PC-3 (cell line): ENCODE data around the gene COL27A1. TPM values are rescaled to one million over a fixed set of nuclear protein-coding genes. Genes with fewer than 3 reads are reported as not detected.

ENCODE experiments used
- ATAC-seq: fragments of 200-7000 bp; cut with Tn5 transposase; 2 replicates; pipeline ENCODE4 v1.9.1; 2020; ENCODE audit warnings: mild to moderate bottlenecking, moderate library complexity
- BruUV-seq: library from RNA; stranded (reverse); fragments of 400-500 nt; replicated peaks from 2 replicates; lab custom pipeline; 2021; lab: Mats Ljungman, UMichigan
- CTCF ChIA-PET: fragments of 300-600 bp; sonication (Branson Sonifier 250); formaldehyde crosslinking; loops from one replicate; lab custom pipeline; 2022; ENCODE audit warnings: antibody characterized with exemption; lab: Charles Lee
- POLR2A ChIA-PET: fragments of 300-600 bp; sonication (Branson Sonifier 250); formaldehyde crosslinking; loops from one replicate; lab custom pipeline; 2022; ENCODE audit warnings: antibody characterized with exemption; ENCODE audit not compliant: unreplicated experiment; lab: Charles Lee
- DNase-seq: peaks from one replicate; pipeline ENCODE4 v3.0.0-alpha.2; 2015
- H2AFZ ChIP-seq: fragments of 300-600 bp; sonication (generic); 2 replicates; pipeline ENCODE4 v1.6.0; 2016; ENCODE audit warnings: antibody characterized with exemption, low read length
- H3F3A ChIP-seq: fragments of 300-600 bp; sonication (generic); one replicate; pipeline ENCODE4 v1.6.0; 2017; ENCODE audit warnings: antibody characterized with exemption, low read length, control low read depth, mild to moderate bottlenecking; ENCODE audit not compliant: unreplicated experiment
- H3K27ac ChIP-seq: fragments of 300-600 bp; sonication (generic); 2 replicates; pipeline ENCODE4 v1.5.1; 2016; ENCODE audit warnings: mild to moderate bottlenecking, low read length
- H3K27me3 ChIP-seq: fragments of 300-600 bp; sonication (generic); 2 replicates; pipeline ENCODE4 v1.6.1; 2016; ENCODE audit warnings: low read length, mixed read lengths
- H3K36me3 ChIP-seq: fragments of 300-600 bp; sonication (generic); 2 replicates; pipeline ENCODE4 v1.6.1; 2016; ENCODE audit warnings: low read depth, mixed run types, low read length, mixed read lengths
- H3K4me1 ChIP-seq: fragments of 300-600 bp; sonication (generic); 2 replicates; pipeline ENCODE4 v1.5.1; 2016; ENCODE audit warnings: low read length; ENCODE audit not compliant: insufficient read depth
- H3K4me2 ChIP-seq: fragments of 300-600 bp; sonication (generic); 2 replicates; pipeline ENCODE4 v1.6.0; 2016; ENCODE audit warnings: low read length
- H3K4me3 ChIP-seq: fragments of 300-600 bp; sonication (generic); 2 replicates; pipeline ENCODE4 v1.5.1; 2016; ENCODE audit warnings: mild to moderate bottlenecking, low read length, mixed read lengths
- H3K79me2 ChIP-seq: fragments of 300-600 bp; sonication (generic); 2 replicates; pipeline ENCODE4 v1.6.1; 2017; ENCODE audit warnings: low read length, mixed read lengths
- H3K9ac ChIP-seq: fragments of 300-600 bp; sonication (generic); 2 replicates; pipeline ENCODE4 v1.6.0; 2016; ENCODE audit warnings: mild to moderate bottlenecking, low read length
- H3K9me2 ChIP-seq: fragments of 300-600 bp; sonication (generic); replicated peaks from 2 replicates; pipeline ENCODE4 v1.6.1; 2016; ENCODE audit warnings: mixed run types, low read length, mixed read lengths
- H3K9me3 ChIP-seq: fragments of 300-600 bp; sonication (generic); 2 replicates; pipeline ENCODE4 v1.6.1; 2016; ENCODE audit warnings: low read length, mixed read lengths
- H4K20me1 ChIP-seq: fragments of 300-600 bp; sonication (generic); 2 replicates; pipeline ENCODE4 v1.6.1; 2016; ENCODE audit warnings: low read length, mixed read lengths
- CTCF ChIP-seq: fragments of 300-600 bp; sonication (generic); conservative IDR thresholded peaks from 2 replicates; pipeline ENCODE4 v1.5.1; 2017; ENCODE audit warnings: antibody characterized with exemption, low read depth, mild to moderate bottlenecking, low read length
- EZH2 ChIP-seq: fragments of 300-600 bp; sonication (generic); IDR thresholded peaks from one replicate; pipeline ENCODE4 v1.6.1; 2017; ENCODE audit warnings: antibody characterized with exemption, mild to moderate bottlenecking, low read length; ENCODE audit not compliant: unreplicated experiment
- EZH2phosphoT487 ChIP-seq: fragments of 300-600 bp; sonication (generic); IDR thresholded peaks from 2 replicates; pipeline ENCODE4 v1.6.1; 2018; ENCODE audit warnings: mild to moderate bottlenecking, antibody characterized with exemption, low read length, borderline replicate concordance
- intact Hi-C: fragments of 100-400 bp; cut with micrococcal nuclease; formaldehyde crosslinking; loops from 2 replicates; pipeline ENCODE4 v1.9.0; 2023
- total RNA-seq: library from RNA; depleted of rRNA; stranded (reverse); fragments of >200 nt; gene quantifications from 2 replicates; pipeline ENCODE4 v1.2.3, GENCODE V29; 2014

Gene COL27A1
- total RNA-seq, 1 experiment from 2014 or later = 4.3 TPM

DNA sequence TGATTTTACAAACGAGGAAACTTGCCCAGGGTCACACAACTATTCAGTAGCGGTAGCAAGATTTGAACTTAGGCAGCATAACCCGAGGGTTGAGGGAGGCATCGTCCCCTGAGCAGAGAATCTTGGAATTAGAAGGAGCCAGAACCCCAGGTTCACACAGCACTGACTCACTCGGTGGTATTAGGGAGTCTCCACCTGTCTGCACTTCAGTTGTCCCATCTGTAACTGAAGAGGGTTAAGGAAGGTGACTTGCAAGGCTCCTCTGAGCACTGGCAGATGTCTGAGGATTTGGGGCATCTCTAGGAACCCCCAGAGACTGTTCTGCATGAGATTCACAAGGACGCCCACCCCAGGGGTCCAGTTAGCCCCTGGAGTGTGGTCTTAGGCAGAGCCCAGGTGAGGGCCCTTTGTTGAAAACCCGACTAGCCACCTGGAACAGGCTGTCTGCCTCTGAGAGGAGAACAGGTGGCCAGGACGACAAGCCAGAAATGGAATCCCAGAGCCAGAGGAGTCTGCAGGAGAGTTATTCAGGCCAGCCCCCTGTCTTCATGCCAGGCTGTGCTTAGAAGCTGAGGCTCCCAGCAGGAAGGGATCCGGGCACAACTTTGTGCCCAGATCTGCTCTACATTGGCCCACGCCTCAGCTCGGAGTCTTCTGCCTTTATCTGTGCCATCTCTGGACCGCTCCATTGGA, 117.5 kb downstream of the COL27A1 start:
- Histone ChIP-seq H3K4me2 (no peak overlapping the region), H3K4me1 (peaks cover 21% of the 10 kb centered on the region), H2AFZ (no peak overlapping the region), H3F3A (no peaks in the 10 kb centered on the region), H3K9ac (no peak overlapping the region), H3K36me3 (no peaks in the 10 kb centered on the region), H4K20me1 (no peaks in the 10 kb centered on the region), H3K4me3 (no peak overlapping the region), H3K9me2 (no peaks in the 10 kb centered on the region), H3K79me2 (no peaks in the 10 kb centered on the region), H3K27ac (no peak overlapping the region), H3K9me3 (no peaks in the 10 kb centered on the region), H3K27me3 (no peaks in the 10 kb centered on the region)
- ATAC-seq (no peak), DNase-seq (no peak)
- intact Hi-C loops = loop anchor here (5.0 kb wide), 1 partner anchor 116 kb away; the partner anchor contains the start of gene COL27A1
- BruUV-seq = no TSS peak
- TF ChIP-seq CTCF (no peak), EZH2 (no peak), EZH2phosphoT487 (no peak)
- POLR2A ChIA-PET = no interaction called here
- CTCF ChIA-PET = no interaction called here

- Histone ChIP-seq H3K4me1 (peaks cover 23% of the 10 kb centered on the region), H3K36me3 (no peaks in the 10 kb centered on the region), H3K27ac (no peak overlapping the region), H4K20me1 (no peaks in the 10 kb centered on the region), H3K4me2 (no peak overlapping the region), H3K9me2 (no peaks in the 10 kb centered on the region), H3F3A (no peaks in the 10 kb centered on the region), H3K4me3 (no peak overlapping the region), H2AFZ (no peak overlapping the region), H3K27me3 (no peaks in the 10 kb centered on the region), H3K9me3 (no peaks in the 10 kb centered on the region), H3K9ac (no peak overlapping the region), H3K79me2 (no peaks in the 10 kb centered on the region)
- ChIA-PET CTCF (no interaction called here), POLR2A (no interaction called here)
- intact Hi-C loops = loop anchor here (5.0 kb wide), 1 partner anchor 116 kb away; the partner anchor contains the start of gene COL27A1
- ATAC-seq (no peak), DNase-seq (no peak)
- BruUV-seq = no TSS peak
- TF ChIP-seq EZH2 (no peak), CTCF (no peak)
Observed at GRCh38 chr9:114273461-114273881, 118.1 kb downstream of the COL27A1 start.

DNA sequence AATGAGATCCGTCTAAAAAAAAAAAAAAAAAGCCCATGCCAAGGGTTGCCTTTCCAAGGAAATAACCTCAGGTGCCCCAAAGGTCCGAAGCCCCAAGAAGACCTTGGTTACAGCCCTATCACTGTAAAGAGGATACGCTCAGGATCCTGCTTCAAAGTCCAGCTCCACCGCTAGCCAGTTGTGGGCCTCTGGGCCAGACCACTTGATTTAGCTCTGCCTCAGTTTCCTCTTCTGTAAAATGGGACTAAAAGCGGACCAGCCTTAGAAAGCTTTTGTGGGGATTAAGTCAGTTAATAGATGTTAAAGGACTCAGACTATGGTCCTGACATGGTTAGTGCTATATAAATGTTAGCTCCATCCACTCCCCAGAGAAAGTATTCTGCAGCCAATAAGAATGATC, 118.9 kb downstream of the COL27A1 start:
- H3K9me3 ChIP-seq = no peaks in the 10 kb centered on the region
- H3K9me2 ChIP-seq = no peaks in the 10 kb centered on the region
- no TSS peak for BruUV-seq
- H3K27ac ChIP-seq = no peak overlapping the region
- H3F3A ChIP-seq = no peaks in the 10 kb centered on the region
- no peak overlapping the region for H3K4me2 ChIP-seq
- intact Hi-C loops = loop anchor here (5.0 kb wide), 1 partner anchor 117 kb away; the partner anchor contains the start of gene COL27A1
- H3K36me3 ChIP-seq = no peaks in the 10 kb centered on the region
- H2AFZ ChIP-seq = no peak overlapping the region
- H3K4me1 ChIP-seq = peaks cover 30% of the 10 kb centered on the region
- TF ChIP-seq EZH2 (no peak), EZH2phosphoT487 (no peak), CTCF (no peak)
- H3K79me2 ChIP-seq = no peaks in the 10 kb centered on the region
- no peaks in the 10 kb centered on the region for H3K27me3 ChIP-seq
- DNase-seq (no peak), ATAC-seq (no peak)
- H3K9ac ChIP-seq = no peak overlapping the region
- H4K20me1 ChIP-seq = no peaks in the 10 kb centered on the region
- CTCF ChIA-PET = interaction anchor here (1.0 kb wide), 1 partner anchor 119 kb away, joined by 3 read pairs; the partner anchor contains the start of gene COL27A1
- POLR2A ChIA-PET = no interaction called here
- H3K4me3 ChIP-seq = no peak overlapping the region
